ENCODE measurements around the gene FBXO24. TPM values are rescaled to one million over a fixed set of nuclear protein-coding genes. Genes with fewer than 3 reads are reported as not detected.

The FBXO24 gene
- total RNA-seq, 4 donors from 2014 or later, result 0.14 to 0.79 TPM; not detected in 2

DNA sequence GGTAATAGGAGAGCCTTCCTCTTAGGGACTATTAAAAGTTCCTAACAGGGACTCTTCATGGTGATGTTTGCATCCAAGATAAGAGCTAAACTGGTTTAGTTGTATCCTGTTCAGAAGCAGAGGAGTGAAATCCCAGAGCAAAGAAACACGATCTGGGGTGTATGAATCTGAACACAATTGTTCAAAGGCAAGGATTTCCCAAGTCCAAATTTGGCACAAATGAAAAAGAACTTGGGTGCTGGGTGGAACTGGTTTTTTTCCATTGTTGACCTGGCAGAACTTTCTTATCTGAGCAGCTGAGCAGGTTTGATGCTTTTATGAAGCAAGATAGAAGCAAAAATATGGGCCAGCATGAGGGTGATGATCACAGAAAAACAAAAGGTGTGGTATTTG lies 41.2 kb upstream of the FBXO24 start:
- DNase-seq, result no peak
- peaks cover 48 to 88% (median 82%) of the 10 kb centered on the region in 4 donors for H3K4me1 ChIP-seq

DNA sequence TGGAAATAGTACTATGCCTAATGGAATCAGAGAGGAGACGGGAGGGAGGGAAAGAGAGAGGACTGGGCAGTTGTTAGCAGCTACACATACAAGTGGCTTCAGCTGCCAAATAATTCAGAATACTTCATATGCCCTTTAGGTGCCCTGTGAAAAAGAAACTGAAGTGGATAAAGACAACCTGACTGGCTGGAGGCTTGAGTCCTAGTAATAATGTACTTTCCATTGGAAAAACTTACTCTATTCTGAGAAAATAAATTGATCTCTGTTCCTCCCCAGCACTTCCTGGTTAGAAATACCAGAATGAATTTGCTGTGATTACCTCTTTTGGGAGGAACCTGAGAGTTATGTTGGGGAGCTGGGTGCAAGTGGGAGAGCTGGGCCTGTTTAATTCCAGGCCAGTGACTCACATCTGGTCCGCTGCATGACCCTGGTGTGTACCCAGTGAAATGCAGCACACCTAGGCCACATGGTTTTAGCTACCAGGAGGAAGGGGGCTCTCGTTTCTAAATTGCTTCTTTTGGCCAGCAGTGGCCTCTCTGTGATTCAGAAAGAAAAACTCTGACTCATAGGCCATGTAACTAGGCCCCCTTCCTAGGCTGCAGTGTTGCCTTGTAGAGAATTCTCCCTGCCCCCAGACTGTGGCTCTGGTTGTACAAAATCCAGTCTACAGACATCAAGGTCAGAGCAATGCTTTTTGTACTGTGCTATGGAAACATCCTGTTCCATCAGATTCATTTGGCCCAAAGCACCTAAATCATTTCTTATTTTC lies 40.6 kb upstream of the FBXO24 start:
- peak; percentile 39 for DNase-seq
- in situ Hi-C loops (cut with MboI; ENCODE audit: low pct_ligation_motif_present in 1 of 4, low pct_unique_long_range_greater_than_20kb in 1 of 4, low sequenced_read_pairs in 3 of 4) (no loop called here), intact Hi-C loops (cut with DNase I; ENCODE audit: low total_unique reads) (no loop called here)
- Histone ChIP-seq H3K4me3 (peak overlapping the region in 1 of 4 donors; percentile 15), H3K4me1 (peaks cover 42 to 84% (median 76%) of the 10 kb centered on the region in 4 donors), H3K27ac (peak overlapping the region; percentile 88 to 93 (median 90)), H3K36me3 (peaks cover 0 to 7% (median 1%) of the 10 kb centered on the region in 4 donors), H3K9me3 (no peaks in the 10 kb centered on the region), H3K27me3 (no peaks in the 10 kb centered on the region)
- TF ChIP-seq EP300 (IDR thresholded peaks at IDR 0.05; ENCODE audit: low read depth), result peak; percentile 29
- peak in 1 of 3 donors; percentile 58 for TF ChIP-seq POLR2AphosphoS5 (IDR thresholded peaks at IDR 0.05)
- no peak for TF ChIP-seq POLR2A (IDR thresholded peaks at IDR 0.05)
- TF ChIP-seq, protein P1, sequence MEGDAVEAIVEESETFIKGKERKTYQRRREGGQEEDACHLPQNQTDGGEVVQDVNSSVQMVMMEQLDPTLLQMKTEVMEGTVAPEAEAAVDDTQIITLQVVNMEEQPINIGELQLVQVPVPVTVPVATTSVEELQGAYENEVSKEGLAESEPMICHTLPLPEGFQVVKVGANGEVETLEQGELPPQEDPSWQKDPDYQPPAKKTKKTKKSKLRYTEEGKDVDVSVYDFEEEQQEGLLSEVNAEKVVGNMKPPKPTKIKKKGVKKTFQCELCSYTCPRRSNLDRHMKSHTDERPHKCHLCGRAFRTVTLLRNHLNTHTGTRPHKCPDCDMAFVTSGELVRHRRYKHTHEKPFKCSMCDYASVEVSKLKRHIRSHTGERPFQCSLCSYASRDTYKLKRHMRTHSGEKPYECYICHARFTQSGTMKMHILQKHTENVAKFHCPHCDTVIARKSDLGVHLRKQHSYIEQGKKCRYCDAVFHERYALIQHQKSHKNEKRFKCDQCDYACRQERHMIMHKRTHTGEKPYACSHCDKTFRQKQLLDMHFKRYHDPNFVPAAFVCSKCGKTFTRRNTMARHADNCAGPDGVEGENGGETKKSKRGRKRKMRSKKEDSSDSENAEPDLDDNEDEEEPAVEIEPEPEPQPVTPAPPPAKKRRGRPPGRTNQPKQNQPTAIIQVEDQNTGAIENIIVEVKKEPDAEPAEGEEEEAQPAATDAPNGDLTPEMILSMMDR (IDR thresholded peaks at IDR 0.05), result peak in 2 of 5 experiments; percentile 25 to 31
- 13 to 15% methylated on average over 2 to 3 of the region's 3 CpGs for WGBS, 2 donors (ENCODE audit: low coverage in 1 of 2)

More for the DNA sequence above, 41.2 kb upstream of the FBXO24 start:
- peaks cover 0 to 6% (median 0%) of the 10 kb centered on the region in 4 donors for H3K36me3 ChIP-seq
- no peak overlapping the region for H3K4me3 ChIP-seq
- intact Hi-C loops (cut with DNase I; ENCODE audit: low total_unique reads) (no loop called here), in situ Hi-C loops (cut with MboI; ENCODE audit: low pct_ligation_motif_present in 1 of 4, low pct_unique_long_range_greater_than_20kb in 1 of 4, low sequenced_read_pairs in 3 of 4) (no loop called here)
- TF ChIP-seq POLR2A (IDR thresholded peaks at IDR 0.05) (no peak), EP300 (IDR thresholded peaks at IDR 0.05; ENCODE audit: low read depth) (no peak), POLR2AphosphoS5 (IDR thresholded peaks at IDR 0.05) (no peak)
- TF ChIP-seq, protein P1 (IDR thresholded peaks at IDR 0.05), result no peak
- WGBS, 2 donors (ENCODE audit: low coverage in 1 of 2), result 5% methylated on average over 1 of the region's 1 CpG; no CpG with 5 or more reads in 1 of the 2 donors
- H3K9me3 ChIP-seq, result no peaks in the 10 kb centered on the region
- H3K27me3 ChIP-seq, result no peaks in the 10 kb centered on the region
- peak overlapping the region; percentile 88 to 93 (median 90) for H3K27ac ChIP-seq

DNA sequence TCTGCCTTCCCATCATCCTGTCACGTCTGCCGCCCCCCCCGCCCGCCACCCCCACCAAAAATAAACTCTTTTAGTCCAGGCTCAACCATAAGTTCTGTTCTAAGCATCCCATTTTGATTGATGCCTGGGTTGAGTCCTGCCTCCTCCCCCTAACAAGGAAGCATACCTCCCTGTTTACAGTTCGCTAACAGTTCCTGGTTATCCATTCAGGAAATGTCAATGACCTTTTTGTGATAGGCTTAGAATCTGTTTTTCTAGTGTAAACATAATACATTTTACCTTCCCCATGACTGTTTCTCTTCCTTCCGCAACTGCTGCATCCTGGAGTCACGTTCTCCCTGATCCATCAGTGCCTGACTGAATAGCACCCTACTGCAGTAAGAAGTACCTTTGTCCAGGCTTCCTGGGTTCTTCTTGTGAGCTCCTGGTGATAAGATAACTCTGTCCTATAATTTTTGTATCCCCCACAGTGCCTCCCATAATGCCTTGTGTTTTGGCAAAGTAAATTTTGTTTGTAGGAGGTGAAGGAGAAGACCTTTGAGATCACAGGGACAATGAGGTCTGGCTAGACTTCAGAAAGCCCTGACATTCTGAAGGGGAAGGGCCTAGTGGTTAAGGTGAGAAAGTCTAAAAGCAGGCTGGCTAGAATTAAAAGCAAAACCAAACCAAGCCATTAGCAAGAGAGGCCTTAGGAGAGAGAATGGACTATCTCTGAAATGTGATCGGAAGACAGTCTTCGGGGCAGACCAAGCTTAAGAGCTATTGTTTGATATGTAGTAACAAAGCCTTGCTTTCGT lies 39.8 kb upstream of the FBXO24 start:
- DNase-seq, result peak; percentile 60
- H3K9me3 ChIP-seq, result no peaks in the 10 kb centered on the region
- TF ChIP-seq EP300 (IDR thresholded peaks at IDR 0.05; ENCODE audit: low read depth), result no peak
- peak; percentile 57 for TF ChIP-seq POLR2A (IDR thresholded peaks at IDR 0.05)
- TF ChIP-seq, protein P1 (IDR thresholded peaks at IDR 0.05), result no peak
- TF ChIP-seq POLR2AphosphoS5 (IDR thresholded peaks at IDR 0.05), result peak; percentile 33 to 64 (median 60)
- no peaks in the 10 kb centered on the region for H3K27me3 ChIP-seq
- H3K27ac ChIP-seq, result peak overlapping the region; percentile 88 to 93 (median 90)
- H3K4me1 ChIP-seq, result peaks cover 42 to 77% (median 71%) of the 10 kb centered on the region in 4 donors
- H3K36me3 ChIP-seq, result peaks cover 0 to 9% (median 3%) of the 10 kb centered on the region in 4 donors
- intact Hi-C loops (cut with DNase I; ENCODE audit: low total_unique reads) (no loop called here), in situ Hi-C loops (cut with MboI; ENCODE audit: low pct_ligation_motif_present in 1 of 4, low pct_unique_long_range_greater_than_20kb in 1 of 4, low sequenced_read_pairs in 3 of 4) (no loop called here)
- 21 to 27% methylated on average over 9 to 10 of the region's 10 CpGs for WGBS, 2 donors (ENCODE audit: low coverage in 1 of 2)
- H3K4me3 ChIP-seq, result peak overlapping the region in 2 of 4 donors; percentile 14
